ENCODE results near the gene SUPT4H1.

Gene SUPT4H1

DNA sequence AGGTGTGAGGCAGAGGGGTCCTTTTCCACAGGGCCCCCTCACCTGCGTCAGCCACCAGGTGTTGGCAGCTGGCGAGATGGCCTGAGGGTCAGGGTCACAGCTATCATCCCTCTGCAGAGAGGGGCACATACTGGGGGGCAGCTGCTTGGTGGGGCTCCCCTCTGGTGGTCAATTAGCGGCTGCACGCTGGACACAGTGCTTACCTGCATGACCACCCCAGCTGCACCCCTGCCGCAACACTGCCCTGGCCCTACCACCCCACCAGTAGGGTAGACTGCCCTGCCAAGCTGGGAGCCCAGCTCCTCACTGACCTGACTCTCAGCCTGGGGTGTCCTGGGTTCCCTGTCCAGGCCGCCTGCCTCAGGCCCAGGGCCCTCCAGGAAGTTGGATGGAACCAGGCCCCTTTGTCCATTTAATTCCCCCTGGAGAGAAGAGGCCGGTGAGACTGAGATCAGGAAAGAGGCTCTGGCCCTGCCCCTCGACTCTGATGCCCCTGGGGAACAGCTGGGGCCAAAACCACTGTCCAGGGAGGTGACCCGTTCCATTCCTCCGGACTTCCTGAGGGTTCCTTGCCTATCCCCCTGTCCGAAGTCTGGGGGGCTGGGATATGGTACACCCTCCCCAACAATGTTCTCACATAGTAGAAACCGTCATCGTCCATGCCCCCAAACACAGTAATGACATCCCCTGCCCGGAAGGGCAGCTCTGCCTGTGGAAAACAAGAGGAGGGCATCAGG is 47.1 kb downstream of the SUPT4H1 start:
- Histone ChIP-seq H3K4me2 (ENCODE audit: low read length, poor library complexity, severe bottlenecking) (no peak overlapping the region), H2AK5ac (ENCODE audit: low read length, severe bottlenecking) (no peak overlapping the region), H3K27ac (ENCODE audit: low read length, poor library complexity, severe bottlenecking) (no peak overlapping the region), H2AFZ (ENCODE audit: low read depth, low read length) (no peak overlapping the region), H3K14ac (ENCODE audit: low read length in 2 of 2) (no peak overlapping the region), H3K23ac (ENCODE audit: low read length in 2 of 2) (no peak overlapping the region), H2BK120ac (ENCODE audit: low read depth, low read length) (no peak overlapping the region), H3K9me3 (ENCODE audit: control insufficient read depth, low read length) (no peaks in the 10 kb centered on the region), H3K4ac (ENCODE audit: low read depth in 1 of 2, low read length in 2 of 2) (no peak overlapping the region), H3K36me3 (ENCODE audit: control insufficient read depth in 1 of 2, insufficient read depth in 2 of 2, low read depth in 1 of 2, low read length in 2 of 2) (no peaks in the 10 kb centered on the region), H3K9ac (ENCODE audit: low read length) (no peak overlapping the region), H2BK12ac (ENCODE audit: low read length in 2 of 2) (no peak overlapping the region), H3K27me3 (ENCODE audit: control insufficient read depth in 1 of 2, insufficient read depth in 1 of 2, low read length in 2 of 2) (peaks cover 36 to 74% of the 10 kb centered on the region in 2 experiments), H3K4me3 (ENCODE audit: insufficient read depth in 1 of 2, low read depth in 1 of 2, low read length in 2 of 2) (no peak overlapping the region), H3K4me1 (ENCODE audit: control insufficient read depth, insufficient read depth, low read depth, low read length) (no peaks in the 10 kb centered on the region), H4K8ac (ENCODE audit: low read length) (no peak overlapping the region), H3K18ac (ENCODE audit: low read depth in 1 of 2, low read length in 2 of 2) (no peak overlapping the region), H4K91ac (ENCODE audit: low read length) (peak overlapping the region; percentile 2), H2BK5ac (ENCODE audit: low read depth, low read length, poor library complexity, severe bottlenecking) (no peak overlapping the region), H3K79me1 (replicated peaks; ENCODE audit: low read length, poor library complexity, severe bottlenecking) (no peaks in the 10 kb centered on the region), H2BK15ac (ENCODE audit: low read depth, poor library complexity, severe bottlenecking) (no peak overlapping the region)
- 86% methylated on average over 14 of the region's 14 CpGs for WGBS
- DNase-seq: no peak

DNA sequence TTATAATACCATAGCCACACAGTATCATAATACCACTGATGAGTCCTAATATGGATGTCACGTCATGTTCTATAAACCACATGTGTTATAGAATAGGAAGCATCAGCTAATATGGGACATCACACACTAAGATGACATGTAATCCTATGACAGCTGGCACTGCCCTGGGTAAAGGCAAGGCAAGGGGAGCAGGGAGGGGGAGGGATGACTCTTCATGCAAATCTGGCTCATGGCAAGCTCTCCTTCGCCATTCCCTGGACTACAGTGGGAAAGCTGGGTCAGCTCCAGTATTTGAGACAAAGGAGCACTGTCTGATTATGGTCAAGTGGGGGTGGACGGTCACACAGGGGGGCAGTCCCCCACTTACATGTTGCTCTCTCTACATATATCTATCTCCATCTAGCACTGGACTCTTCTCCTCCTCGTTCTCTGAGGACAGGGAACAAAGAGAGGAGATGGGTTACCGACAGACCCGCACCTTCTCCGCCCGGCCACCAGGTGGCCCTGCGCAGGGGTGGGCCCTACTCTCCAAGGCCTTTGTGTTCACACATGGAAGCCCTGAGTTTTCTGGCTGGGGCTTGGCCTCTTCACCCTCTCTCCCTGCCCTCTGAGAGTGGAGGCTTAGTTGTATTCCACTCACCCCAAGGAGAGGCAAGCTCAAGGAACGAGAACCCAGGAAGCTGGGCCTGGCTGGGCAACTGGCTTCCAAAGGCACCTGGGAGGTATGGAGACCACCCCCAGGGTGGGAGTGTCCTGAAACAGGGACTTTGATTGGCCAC is 47.8 kb downstream of the SUPT4H1 start:
- H3K9me3 ChIP-seq (ENCODE audit: control insufficient read depth, low read length): no peaks in the 10 kb centered on the region
- no peaks in the 10 kb centered on the region for H3K79me1 ChIP-seq (replicated peaks; ENCODE audit: low read length, poor library complexity, severe bottlenecking)
- no peak overlapping the region for H3K23ac ChIP-seq (ENCODE audit: low read length in 2 of 2)
- H3K36me3 ChIP-seq (ENCODE audit: control insufficient read depth in 1 of 2, insufficient read depth in 2 of 2, low read depth in 1 of 2, low read length in 2 of 2): no peaks in the 10 kb centered on the region
- H4K8ac ChIP-seq (ENCODE audit: low read length): no peak overlapping the region
- no peak overlapping the region for H3K18ac ChIP-seq (ENCODE audit: low read depth in 1 of 2, low read length in 2 of 2)
- no peak overlapping the region for H3K4ac ChIP-seq (ENCODE audit: low read depth in 1 of 2, low read length in 2 of 2)
- no peak overlapping the region for H4K91ac ChIP-seq (ENCODE audit: low read length)
- no peaks in the 10 kb centered on the region for H3K4me1 ChIP-seq (ENCODE audit: control insufficient read depth, insufficient read depth, low read depth, low read length)
- H3K27ac ChIP-seq (ENCODE audit: low read length, poor library complexity, severe bottlenecking): no peak overlapping the region
- no peak overlapping the region for H2BK12ac ChIP-seq (ENCODE audit: low read length in 2 of 2)
- no peak overlapping the region for H3K14ac ChIP-seq (ENCODE audit: low read length in 2 of 2)
- H2BK5ac ChIP-seq (ENCODE audit: low read depth, low read length, poor library complexity, severe bottlenecking): no peak overlapping the region
- no peak overlapping the region for H2AFZ ChIP-seq (ENCODE audit: low read depth, low read length)
- no peak overlapping the region for H3K4me2 ChIP-seq (ENCODE audit: low read length, poor library complexity, severe bottlenecking)
- H3K27me3 ChIP-seq (ENCODE audit: control insufficient read depth in 1 of 2, insufficient read depth in 1 of 2, low read length in 2 of 2): peaks cover 32 to 71% of the 10 kb centered on the region in 2 experiments
- H3K9ac ChIP-seq (ENCODE audit: low read length): no peak overlapping the region
- no peak overlapping the region for H2BK120ac ChIP-seq (ENCODE audit: low read depth, low read length)
- 34% methylated on average over 10 of the region's 10 CpGs for WGBS
- H2BK15ac ChIP-seq (ENCODE audit: low read depth, poor library complexity, severe bottlenecking): no peak overlapping the region
- H3K4me3 ChIP-seq (ENCODE audit: insufficient read depth in 1 of 2, low read depth in 1 of 2, low read length in 2 of 2): no peak overlapping the region
- DNase-seq: peak; percentile 34
- no peak overlapping the region for H2AK5ac ChIP-seq (ENCODE audit: low read length, severe bottlenecking)

DNA sequence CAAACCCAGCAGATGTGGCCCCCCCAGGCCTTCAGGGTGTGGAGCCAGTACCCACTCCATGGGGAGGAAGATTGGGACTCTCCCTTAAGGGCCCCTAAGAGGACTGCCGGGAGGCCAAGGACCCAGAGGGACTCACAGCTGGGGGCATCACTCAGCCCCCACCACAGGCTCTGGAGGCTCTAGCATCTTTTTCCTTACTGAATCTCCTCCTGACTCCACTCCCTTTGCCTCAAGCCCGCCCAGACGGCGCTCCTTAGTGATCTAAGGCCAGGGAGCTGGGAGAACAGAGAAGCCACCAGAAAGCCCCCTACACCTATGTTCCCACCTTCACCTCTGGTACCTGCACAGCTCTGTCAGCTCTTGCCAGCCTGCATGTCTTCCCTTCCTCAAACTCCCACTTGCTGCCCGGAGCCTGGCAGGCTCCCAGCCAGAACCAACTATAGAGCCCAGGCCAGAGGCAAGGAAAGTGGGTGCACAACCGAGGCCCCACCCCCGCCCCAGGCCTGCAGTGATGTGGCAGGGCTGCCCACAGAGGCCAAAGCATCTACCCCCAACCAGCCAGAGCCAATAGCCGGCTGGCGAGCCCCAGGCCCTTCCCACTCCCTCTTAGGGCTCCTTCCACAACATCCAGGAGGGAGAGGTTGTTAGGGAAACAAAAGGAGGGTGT is 48.9 kb downstream of the SUPT4H1 start:
- Histone ChIP-seq H3K9ac (ENCODE audit: low read length) (no peak overlapping the region), H3K4me3 (ENCODE audit: insufficient read depth in 1 of 2, low read depth in 1 of 2, low read length in 2 of 2) (no peak overlapping the region), H3K36me3 (ENCODE audit: control insufficient read depth in 1 of 2, insufficient read depth in 2 of 2, low read depth in 1 of 2, low read length in 2 of 2) (no peaks in the 10 kb centered on the region), H2BK12ac (ENCODE audit: low read length in 2 of 2) (no peak overlapping the region), H3K27me3 (ENCODE audit: control insufficient read depth in 1 of 2, insufficient read depth in 1 of 2, low read length in 2 of 2) (peaks cover 32 to 68% of the 10 kb centered on the region in 2 experiments), H3K4me1 (ENCODE audit: control insufficient read depth, insufficient read depth, low read depth, low read length) (no peaks in the 10 kb centered on the region), H3K14ac (ENCODE audit: low read length in 2 of 2) (no peak overlapping the region), H3K23ac (ENCODE audit: low read length in 2 of 2) (no peak overlapping the region), H2AFZ (ENCODE audit: low read depth, low read length) (no peak overlapping the region), H2AK5ac (ENCODE audit: low read length, severe bottlenecking) (no peak overlapping the region), H3K18ac (ENCODE audit: low read depth in 1 of 2, low read length in 2 of 2) (no peak overlapping the region), H3K9me3 (ENCODE audit: control insufficient read depth, low read length) (no peaks in the 10 kb centered on the region), H2BK5ac (ENCODE audit: low read depth, low read length, poor library complexity, severe bottlenecking) (no peak overlapping the region), H4K91ac (ENCODE audit: low read length) (no peak overlapping the region), H3K4me2 (ENCODE audit: low read length, poor library complexity, severe bottlenecking) (no peak overlapping the region), H3K27ac (ENCODE audit: low read length, poor library complexity, severe bottlenecking) (no peak overlapping the region), H3K4ac (ENCODE audit: low read depth in 1 of 2, low read length in 2 of 2) (no peak overlapping the region), H3K79me1 (replicated peaks; ENCODE audit: low read length, poor library complexity, severe bottlenecking) (no peaks in the 10 kb centered on the region), H2BK15ac (ENCODE audit: low read depth, poor library complexity, severe bottlenecking) (no peak overlapping the region), H4K8ac (ENCODE audit: low read length) (no peak overlapping the region), H2BK120ac (ENCODE audit: low read depth, low read length) (no peak overlapping the region)
- WGBS: 74% methylated on average over 6 of the region's 9 CpGs
- DNase-seq: no peak

All from mesenchymal stem cell (in vitro differentiated cells and primary cell).